Measurements from ENCODE around the gene TM2D3. TPM values are rescaled to one million over a fixed set of nuclear protein-coding genes. Genes with fewer than 3 reads are reported as not detected.
"Not testable (repeated sequence)": the region's sequence is repeated elsewhere in the genome, so short reads cannot be mapped to it uniquely, and the experiment has no call there.

TM2D3 gene
- total and polyA plus RNA-seq, 9 donors: 46.0 to 76.9 (median 57.3) TPM

DNA sequence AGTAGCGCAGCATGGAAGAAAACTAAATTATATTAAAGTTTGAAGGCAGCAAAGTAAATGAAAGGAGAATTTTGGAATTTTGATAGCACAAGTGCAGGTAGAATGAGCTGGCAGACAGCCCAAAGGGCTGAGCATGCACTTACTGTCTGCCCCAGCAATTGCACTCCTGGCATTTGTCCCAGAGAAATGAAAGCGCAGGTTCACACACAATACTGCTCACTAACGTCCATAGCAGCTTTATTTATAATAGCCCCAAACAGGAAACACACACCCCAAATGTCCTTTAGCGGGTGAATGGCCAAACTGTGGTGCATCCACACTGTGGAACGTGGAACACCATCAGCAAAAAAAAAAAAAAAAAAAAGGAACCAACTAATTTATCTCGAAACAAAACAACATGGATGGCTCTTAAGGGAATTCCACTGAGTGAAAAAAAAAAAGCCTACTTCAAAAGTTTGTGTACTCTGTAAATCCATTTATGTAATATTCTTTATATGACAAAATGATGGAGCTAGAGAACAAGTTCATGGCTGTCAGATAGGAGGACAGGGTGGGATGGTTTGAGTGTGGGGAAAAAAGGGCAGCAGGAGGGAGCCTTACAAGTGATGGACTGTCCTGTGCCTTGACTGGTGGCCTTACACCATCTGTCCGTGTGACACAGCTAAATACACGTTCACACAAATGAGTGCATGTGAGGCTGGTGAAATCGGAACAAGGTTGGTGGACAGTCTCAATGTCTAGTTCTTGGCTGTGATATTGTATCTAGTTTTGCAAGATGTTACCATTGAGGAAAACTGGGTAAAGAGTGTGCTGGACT, 6.0 kb upstream of the TM2D3 start:
- Histone ChIP-seq H3K27me3 (no peaks in the 10 kb centered on the region), H3K4me1 (ENCODE audit: insufficient read depth) (peaks cover 1% of the 10 kb centered on the region), H3K4me3 (no peak overlapping the region), H3K9me3 (no peaks in the 10 kb centered on the region), H3K27ac (no peak overlapping the region), H3K36me3 (no peaks in the 10 kb centered on the region)
- TF ChIP-seq CTCF (IDR thresholded peaks at IDR 0.05): no peak
- no peak for TF ChIP-seq EP300 (IDR thresholded peaks at IDR 0.05)
- TF ChIP-seq POLR2A (IDR thresholded peaks at IDR 0.05): no peak
- no peak for DNase-seq
- intact Hi-C loops (cut with DNase I): no loop called here
- WGBS, 3 donors: 81 to 86% (median 85%) methylated on average over 9 of the region's 9 CpGs

DNA sequence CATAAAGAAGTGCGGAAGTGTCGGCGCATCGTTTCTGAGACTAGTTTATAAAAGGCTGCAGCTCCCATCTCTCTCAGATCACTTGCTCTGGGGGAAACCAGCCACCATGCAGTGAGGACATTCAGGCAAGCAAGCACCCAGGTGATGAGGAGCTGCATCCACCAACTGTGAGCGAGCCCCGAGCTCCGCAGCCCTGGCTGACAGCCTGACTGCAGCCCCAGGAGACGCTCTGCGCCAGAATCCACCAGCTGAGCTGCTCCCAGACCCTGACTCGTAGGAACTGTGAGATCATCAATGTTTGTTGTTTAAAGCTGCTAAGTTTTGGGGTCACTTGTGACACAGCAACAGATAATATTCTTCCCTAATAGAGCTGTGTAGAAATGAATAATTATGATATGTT, 5.0 kb upstream of the TM2D3 start:
- Histone ChIP-seq H3K9me3 (no peaks in the 10 kb centered on the region), H3K27me3 (no peaks in the 10 kb centered on the region), H3K36me3 (no peaks in the 10 kb centered on the region), H3K4me1 (ENCODE audit: insufficient read depth) (peaks cover 5% of the 10 kb centered on the region), H3K4me3 (no peak overlapping the region), H3K27ac (no peak overlapping the region)
- DNase-seq: no peak
- WGBS, 3 donors: 90 to 94% (median 91%) methylated on average over 10 of the region's 10 CpGs
- intact Hi-C loops (cut with DNase I): no loop called here
- TF ChIP-seq EP300 (IDR thresholded peaks at IDR 0.05) (no peak), CTCF (IDR thresholded peaks at IDR 0.05) (no peak), POLR2A (IDR thresholded peaks at IDR 0.05) (no peak)

DNA sequence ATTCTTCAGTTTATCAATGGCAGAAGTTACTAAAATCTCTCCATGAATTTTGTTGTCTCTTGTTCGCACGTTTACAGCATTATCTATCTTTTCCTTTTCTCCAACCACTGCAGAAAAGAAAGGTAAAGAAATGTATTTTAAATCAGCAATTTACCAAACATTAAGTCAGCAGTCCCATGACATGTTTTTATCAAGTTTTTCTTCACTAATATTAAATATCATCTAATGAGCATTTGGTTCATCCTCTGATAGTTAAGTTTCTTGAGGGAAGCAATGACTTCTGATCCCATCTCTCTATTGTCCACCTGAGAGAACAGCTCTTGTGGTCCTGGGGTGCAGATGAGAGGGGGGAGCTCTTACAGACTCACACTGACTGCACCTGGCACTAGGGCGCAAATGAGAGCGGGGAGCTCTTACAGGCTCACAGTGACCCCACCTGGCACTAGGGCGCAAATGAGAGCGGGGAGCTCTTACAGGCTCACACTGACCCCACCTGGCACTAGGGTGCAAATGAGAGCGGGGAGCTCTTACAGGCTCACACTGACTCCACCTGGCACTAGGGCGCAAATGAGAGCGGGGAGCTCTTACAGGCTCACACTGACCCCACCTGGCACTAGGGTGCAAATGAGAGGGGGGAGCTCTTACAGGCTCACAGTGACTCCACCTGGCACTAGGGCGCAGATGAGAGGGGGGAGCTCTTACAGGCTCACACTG, 2.6 kb upstream of the TM2D3 start:
- WGBS, 3 donors: 87 to 89% (median 87%) methylated on average over 10 of the region's 10 CpGs
- H3K9me3 ChIP-seq; H3K27ac ChIP-seq; H3K36me3 ChIP-seq; DNase-seq; H3K27me3 ChIP-seq; H3K4me1 ChIP-seq (ENCODE audit: insufficient read depth); intact Hi-C loops (cut with DNase I); H3K4me3 ChIP-seq: not testable (repeated sequence)

DNA sequence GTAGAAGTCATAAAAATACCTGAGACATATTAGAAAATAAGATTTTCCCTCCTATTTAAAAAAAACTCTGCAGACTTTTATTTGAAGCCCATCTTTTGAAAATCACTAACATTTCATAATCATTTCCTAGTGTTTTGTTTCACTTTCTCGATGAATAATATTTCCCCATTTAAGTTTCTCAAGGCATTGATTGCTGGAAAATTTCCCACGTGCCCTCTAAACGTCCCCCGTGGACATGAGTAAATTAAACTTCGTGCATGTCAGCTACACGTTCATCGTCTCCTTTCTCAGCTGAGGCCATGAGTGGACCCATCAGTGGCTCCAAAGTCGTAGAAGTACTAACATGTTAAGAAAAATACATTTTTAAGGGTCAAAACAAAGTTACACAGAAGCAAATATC, 2.0 kb upstream of the TM2D3 start:
- Histone ChIP-seq H3K27ac (no peak overlapping the region), H3K9me3 (no peaks in the 10 kb centered on the region), H3K4me1 (ENCODE audit: insufficient read depth) (peaks cover 5% of the 10 kb centered on the region), H3K4me3 (no peak overlapping the region), H3K27me3 (no peaks in the 10 kb centered on the region), H3K36me3 (no peaks in the 10 kb centered on the region)
- TF ChIP-seq POLR2A (IDR thresholded peaks at IDR 0.05): no peak
- TF ChIP-seq CTCF (IDR thresholded peaks at IDR 0.05): no peak
- TF ChIP-seq EP300 (IDR thresholded peaks at IDR 0.05): no peak
- WGBS, 3 donors: 65 to 77% (median 69%) methylated on average over 8 of the region's 8 CpGs
- no peak for DNase-seq
- intact Hi-C loops (cut with DNase I): no loop called here

All from ovary (tissue), 9 donors.